Epithelial cell of esophagus (primary cell): ENCODE data around the gene PICK1.

Source experiments
- DNase-seq: peaks from one replicate; pipeline ENCODE4 v3.0.0; 2010; ENCODE audit warnings: low read depth
- H3K4me3 ChIP-seq: 2 replicates; pipeline ENCODE4 v1.5.1; 2011; ENCODE audit warnings: mild to moderate bottlenecking, low read length, control low read depth
- CTCF ChIP-seq: IDR thresholded peaks from 2 replicates; pipeline ENCODE4 v1.5.1; 2011; ENCODE audit warnings: low read depth, mild to moderate bottlenecking, low read length, control low read depth, inconsistent platforms; ENCODE audit not compliant: insufficient read depth; ENCODE audit errors: missing control alignments

PICK1 gene

GRCh38 chr22:38038426-38038825, 18.8 kb upstream of the PICK1 start:
- DNase-seq: no peak
- no peak for TF ChIP-seq CTCF
- no peak overlapping the region for H3K4me3 ChIP-seq

GRCh38 chr22:38038890-38039812, 18.1 kb upstream of the PICK1 start:
- no peak for TF ChIP-seq CTCF
- no peak overlapping the region for H3K4me3 ChIP-seq
- no peak for DNase-seq

- no peak for TF ChIP-seq CTCF
- no peak for DNase-seq
- H3K4me3 ChIP-seq: no peak overlapping the region
These were observed 16.0 kb upstream of the PICK1 start for GRCh38 chr22:38040953-38041759.

- no peak for TF ChIP-seq CTCF
- H3K4me3 ChIP-seq: no peak overlapping the region
- DNase-seq: no peak
These were observed 15.3 kb upstream of the PICK1 start for GRCh38 chr22:38041760-38042487.

- no peak overlapping the region for H3K4me3 ChIP-seq
- no peak for TF ChIP-seq CTCF
- no peak for DNase-seq
These were observed 14.8 kb upstream of the PICK1 start for GRCh38 chr22:38042488-38042790.

GRCh38 chr22:38043151-38044039, 13.8 kb upstream of the PICK1 start:
- no peak overlapping the region for H3K4me3 ChIP-seq
- no peak for DNase-seq
- no peak for TF ChIP-seq CTCF
